Endothelial cell of umbilical vein (primary cell): ENCODE data around the gene DSCAML1. TPM values are rescaled to one million over a fixed set of nuclear protein-coding genes. Genes with fewer than 3 reads are reported as not detected.

ENCODE experiments used
- BruUV-seq: library from RNA; stranded (reverse); fragments of 400-500 nt; replicated peaks from 2 replicates; lab custom pipeline; 2021; lab: Mats Ljungman, UMichigan
- CTCF ChIA-PET: fragments of 300-600, 350-600 bp; sonication (Branson Sonifier 250); formaldehyde crosslinking; loops from one replicate; lab custom pipeline; 2021; ENCODE audit warnings: antibody characterized with exemption, inconsistent platforms; lab: Charles Lee
- POLR2A ChIA-PET: fragments of 300-600, 350-600 bp; sonication (Branson Sonifier 250); formaldehyde crosslinking; loops from one replicate; lab custom pipeline; 2021; ENCODE audit warnings: antibody characterized with exemption, inconsistent platforms; lab: Charles Lee
- DNase-seq: peaks from one replicate; pipeline ENCODE4 v3.0.0-alpha.2; 2011; ENCODE audit warnings: low read depth, low spot score
- FAIRE-seq: peaks from 2 replicates; lab custom pipeline; 2011; peaks lifted over from hg19 to GRCh38; lab: Jason Lieb, UNC
- H2AFZ ChIP-seq: 2 replicates; pipeline ENCODE4 v1.6.0; 2012; ENCODE audit warnings: low read depth, low read length, control low read depth, inconsistent platforms
- H3K27ac ChIP-seq: 2 replicates; pipeline ENCODE4 v1.5.1; 2011; ENCODE audit warnings: low read depth, mild to moderate bottlenecking, control low read depth, low read length, moderate library complexity; ENCODE audit not compliant: insufficient read depth
- H3K27me3 ChIP-seq, 2 experiments: 2 replicates each; pipeline versions ENCODE4 v1.6.0 to v1.6.1; 2011; ENCODE audit warnings: low read length in 2 of 2, mixed read lengths in 1 of 2; ENCODE audit not compliant: control insufficient read depth in 2 of 2, insufficient read depth in 2 of 2
- H3K36me3 ChIP-seq, 2 experiments: 2 replicates in 1 of 2; 3 replicates in 1 of 2; pipeline ENCODE4 v1.5.1; 2011; ENCODE audit warnings: low read length in 2 of 2, mild to moderate bottlenecking in 1 of 2, moderate library complexity in 1 of 2; ENCODE audit not compliant: control insufficient read depth in 2 of 2, insufficient read depth in 2 of 2; ENCODE audit errors: extremely low read depth in 1 of 2
- H3K4me1 ChIP-seq: 3 replicates; pipeline ENCODE4 v1.5.1; 2011; ENCODE audit warnings: mild to moderate bottlenecking, low read length; ENCODE audit not compliant: control insufficient read depth, insufficient read depth; ENCODE audit errors: extremely low read depth
- H3K4me2 ChIP-seq: 2 replicates; pipeline ENCODE4 v1.6.1; 2011; ENCODE audit warnings: low read length, control low read depth, mixed read lengths; ENCODE audit not compliant: insufficient read depth
- H3K4me3 ChIP-seq, 3 experiments: fragments of 200-600 bp in 1 of 3; sonication (generic), shearing (Covaris generic) in 1 of 3; replicated peaks in 1 of 3; 2 replicates each; pipeline ENCODE4 v1.5.1; 2011 to 2016; ENCODE audit warnings: control low read depth in 3 of 3, low read length in 3 of 3, mild to moderate bottlenecking in 2 of 3, inconsistent platforms in 1 of 3, low read depth in 1 of 3, moderate library complexity in 1 of 3; ENCODE audit not compliant: insufficient read depth in 1 of 3
- H3K79me2 ChIP-seq: 2 replicates; pipeline ENCODE4 v1.6.0; 2012; ENCODE audit warnings: low read length, inconsistent platforms; ENCODE audit not compliant: control insufficient read depth, insufficient read depth
- H3K9ac ChIP-seq: replicated peaks from 2 replicates; pipeline ENCODE3; 2011; ENCODE audit warnings: low read length, control low read depth; ENCODE audit not compliant: insufficient read depth; ENCODE audit errors: extremely low read depth
- H3K9me1 ChIP-seq: replicated peaks from 3 replicates; pipeline ENCODE4 v1.6.0; 2011; ENCODE audit warnings: mild to moderate bottlenecking, low read length; ENCODE audit not compliant: control insufficient read depth, insufficient read depth; ENCODE audit errors: extremely low read depth
- H3K9me3 ChIP-seq: replicated peaks from 2 replicates; pipeline ENCODE4 v1.5.1; 2012; ENCODE audit warnings: low read length, inconsistent platforms; ENCODE audit not compliant: control insufficient read depth, insufficient read depth
- H4K20me1 ChIP-seq: replicated peaks from 2 replicates; pipeline ENCODE3; 2011; ENCODE audit warnings: mild to moderate bottlenecking, low read length; ENCODE audit not compliant: control insufficient read depth, insufficient read depth; ENCODE audit errors: extremely low read depth
- CTCF ChIP-seq, 2 donors: IDR thresholded peaks; 1 replicate in 1 of 2; 2 replicates in 1 of 2; pipeline ENCODE4 v1.5.1; 2011; ENCODE audit warnings: low read length in 2 of 2, mild to moderate bottlenecking in 2 of 2, moderate library complexity in 2 of 2, control low read depth in 1 of 2, inconsistent platforms in 1 of 2, low read depth in 1 of 2; ENCODE audit not compliant: insufficient read depth in 1 of 2; ENCODE audit errors: extremely low read depth in 1 of 2
- EZH2 ChIP-seq: IDR thresholded peaks from 2 replicates; pipeline ENCODE4 v1.6.1; 2012; ENCODE audit warnings: borderline replicate concordance, low read depth, mild to moderate bottlenecking, moderate library complexity, low read length, inconsistent platforms; ENCODE audit not compliant: severe bottlenecking
- FOS ChIP-seq: IDR thresholded peaks from 2 replicates; pipeline ENCODE4 v1.6.1; 2011; ENCODE audit warnings: mild to moderate bottlenecking, low read length, moderate library complexity, borderline replicate concordance; ENCODE audit not compliant: insufficient read depth
- JUN ChIP-seq: IDR thresholded peaks from 2 replicates; pipeline ENCODE4 v1.6.1; 2011; ENCODE audit warnings: borderline replicate concordance, low read depth; ENCODE audit not compliant: insufficient read length, insufficient read depth
- MYC ChIP-seq: IDR thresholded peaks from one replicate; pipeline ENCODE4 v1.6.1; 2011; ENCODE audit warnings: mild to moderate bottlenecking, low read depth, low read length
- POLR2A ChIP-seq: IDR thresholded peaks from 2 replicates; pipeline ENCODE4 v1.6.1; 2012; ENCODE audit warnings: low read depth, mild to moderate bottlenecking, control low read depth, low read length
- dilution Hi-C: fragments of 300-500 bp; cut with MboI; formaldehyde crosslinking; loops from one replicate; pipeline ENCODE4 v1.15.0; 2019; ENCODE audit warnings: low sequenced_read_pairs; ENCODE audit not compliant: extremely low pct_ligation_motif_present
- intact Hi-C: fragments of 100-400 bp; cut with micrococcal nuclease; formaldehyde crosslinking; loops from one replicate; pipeline ENCODE4 v1.10.0; 2022
- polyA plus RNA-seq, 4 experiments: library from polyadenylated mRNA; depleted of rRNA in 3 of 4; stranded (reverse) in 3 of 4; unstranded in 1 of 4; fragments of >200 nt; gene quantifications; 2 replicates each; pipeline versions ENCODE4 v1.2.1 to v1.2.3, GENCODE V29; 2011 to 2012; ENCODE audit warnings: missing spikeins in 1 of 4
- total RNA-seq: library from RNA; stranded (reverse); gene quantifications from 2 replicates; pipeline ENCODE4 v1.2.3, GENCODE V29; 2021
- TF ChIP-seq, protein P1 (sequence below): IDR thresholded peaks from 2 replicates; pipeline ENCODE4 v1.6.1; 2011; ENCODE audit not compliant: insufficient read depth, insufficient read length

Gene DSCAML1
- total and polyA plus RNA-seq, 2 donors (not counting 3 experiments of a cell fraction or from before 2014, with no cell fraction given): not detected

GRCh38 chr11:117488996-117489952 is 307.7 kb downstream of the DSCAML1 start:
- H3K4me3 ChIP-seq: no peak overlapping the region
- H3K9me1 ChIP-seq: no peaks in the 10 kb centered on the region
- no peaks in the 10 kb centered on the region for H3K79me2 ChIP-seq
- H3K9me3 ChIP-seq: no peaks in the 10 kb centered on the region
- H4K20me1 ChIP-seq: no peaks in the 10 kb centered on the region
- POLR2A ChIA-PET: no interaction called here
- H3K36me3 ChIP-seq: no peaks in the 10 kb centered on the region
- no peak overlapping the region for H3K9ac ChIP-seq
- dilution Hi-C loops: no loop called here
- no peak overlapping the region for H2AFZ ChIP-seq
- H3K27ac ChIP-seq: no peak overlapping the region
- CTCF ChIA-PET: no interaction called here
- FAIRE-seq: no peak
- peaks cover 2 to 6% of the 10 kb centered on the region in 2 experiments for H3K27me3 ChIP-seq
- TF ChIP-seq, protein P1, sequence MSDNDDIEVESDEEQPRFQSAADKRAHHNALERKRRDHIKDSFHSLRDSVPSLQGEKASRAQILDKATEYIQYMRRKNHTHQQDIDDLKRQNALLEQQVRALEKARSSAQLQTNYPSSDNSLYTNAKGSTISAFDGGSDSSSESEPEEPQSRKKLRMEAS: no peak
- TF ChIP-seq JUN: no peak
- TF ChIP-seq CTCF (IDR thresholded peaks at IDR 0.05; ENCODE audit: extremely low read depth in 1 of 2, insufficient read depth in 1 of 2, low read depth in 1 of 2, low read length in 2 of 2): no peak
- no peak for TF ChIP-seq FOS
- no peak for TF ChIP-seq MYC
- TF ChIP-seq POLR2A: no peak
- no peak for TF ChIP-seq EZH2
- no peak overlapping the region for H3K4me2 ChIP-seq
- H3K4me1 ChIP-seq: no peaks in the 10 kb centered on the region
- no peak for DNase-seq
- no TSS peak for BruUV-seq
- intact Hi-C loops: loop anchor here (5.0 kb wide), 1 partner anchor 672 kb away; no protein-coding TSS in a partner anchor
